ENCODE data around the gene CTNNBL1. TPM values are rescaled to one million over a fixed set of nuclear protein-coding genes. Genes with fewer than 3 reads are reported as not detected.

The CTNNBL1 gene
- total RNA-seq, 2 donors from 2014 or later, result 49.8 to 58.6 TPM

GRCh38 chr20:37856932-37857660, 163.3 kb downstream of the CTNNBL1 start:
- no peak for ATAC-seq

GRCh38 chr20:37859406-37860171, 165.8 kb downstream of the CTNNBL1 start:
- intact Hi-C loops (cut with DNase I), result no loop called here
- DNase-seq, result no peak
- ATAC-seq, result no peak

More at GRCh38 chr20:37856932-37857660, 163.3 kb downstream of the CTNNBL1 start:
- DNase-seq, result no peak
- intact Hi-C loops (cut with DNase I), result no loop called here

DNA sequence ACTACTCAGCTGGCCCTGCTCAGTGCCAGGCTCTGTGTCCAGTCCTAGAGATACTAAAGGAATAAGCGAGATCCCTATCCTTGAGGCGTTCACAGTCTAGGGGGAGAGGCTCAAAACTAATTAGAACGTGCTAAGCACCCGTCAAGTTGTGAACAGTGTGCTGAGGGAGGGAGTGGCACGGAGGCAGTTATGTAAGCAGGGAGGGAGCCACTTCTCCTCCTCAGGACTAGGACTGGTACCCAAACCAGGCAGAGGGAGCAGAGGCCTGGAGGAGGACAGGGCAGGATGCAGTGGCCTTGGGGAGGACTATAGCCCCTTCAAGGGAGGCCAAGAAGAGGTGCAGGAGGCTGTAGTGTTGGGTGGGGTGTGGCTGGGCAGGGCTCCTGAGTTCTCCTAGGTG, 169.5 kb downstream of the CTNNBL1 start:
- DNase-seq (no peak), ATAC-seq (no peak)
- intact Hi-C loops (cut with DNase I), result no loop called here

DNA sequence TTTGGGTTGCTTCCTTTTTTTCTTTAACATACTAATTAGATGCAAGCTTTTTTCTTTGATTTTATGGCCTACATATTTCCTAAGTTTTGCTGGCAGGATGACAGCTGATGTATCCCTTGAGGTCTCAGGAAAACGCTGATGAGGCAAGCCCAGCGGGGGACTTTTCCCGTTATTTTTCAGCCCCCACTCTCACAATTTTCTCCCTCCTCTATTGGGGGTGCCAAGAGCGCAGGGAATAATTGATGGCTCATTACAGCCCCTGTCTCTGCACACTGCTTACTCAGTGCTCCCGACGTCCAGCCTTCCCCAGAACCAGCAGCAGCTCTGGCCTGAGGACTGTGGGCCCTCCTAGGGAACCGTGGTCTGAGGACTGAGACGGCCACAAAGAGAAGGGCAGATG, 170.5 kb downstream of the CTNNBL1 start:
- intact Hi-C loops (cut with DNase I), result no loop called here
- ATAC-seq (no peak), DNase-seq (no peak)

GRCh38 chr20:37866051-37866450, 172.2 kb downstream of the CTNNBL1 start:
- DNase-seq (no peak), ATAC-seq (no peak)
- intact Hi-C loops (cut with DNase I), result no loop called here

DNA sequence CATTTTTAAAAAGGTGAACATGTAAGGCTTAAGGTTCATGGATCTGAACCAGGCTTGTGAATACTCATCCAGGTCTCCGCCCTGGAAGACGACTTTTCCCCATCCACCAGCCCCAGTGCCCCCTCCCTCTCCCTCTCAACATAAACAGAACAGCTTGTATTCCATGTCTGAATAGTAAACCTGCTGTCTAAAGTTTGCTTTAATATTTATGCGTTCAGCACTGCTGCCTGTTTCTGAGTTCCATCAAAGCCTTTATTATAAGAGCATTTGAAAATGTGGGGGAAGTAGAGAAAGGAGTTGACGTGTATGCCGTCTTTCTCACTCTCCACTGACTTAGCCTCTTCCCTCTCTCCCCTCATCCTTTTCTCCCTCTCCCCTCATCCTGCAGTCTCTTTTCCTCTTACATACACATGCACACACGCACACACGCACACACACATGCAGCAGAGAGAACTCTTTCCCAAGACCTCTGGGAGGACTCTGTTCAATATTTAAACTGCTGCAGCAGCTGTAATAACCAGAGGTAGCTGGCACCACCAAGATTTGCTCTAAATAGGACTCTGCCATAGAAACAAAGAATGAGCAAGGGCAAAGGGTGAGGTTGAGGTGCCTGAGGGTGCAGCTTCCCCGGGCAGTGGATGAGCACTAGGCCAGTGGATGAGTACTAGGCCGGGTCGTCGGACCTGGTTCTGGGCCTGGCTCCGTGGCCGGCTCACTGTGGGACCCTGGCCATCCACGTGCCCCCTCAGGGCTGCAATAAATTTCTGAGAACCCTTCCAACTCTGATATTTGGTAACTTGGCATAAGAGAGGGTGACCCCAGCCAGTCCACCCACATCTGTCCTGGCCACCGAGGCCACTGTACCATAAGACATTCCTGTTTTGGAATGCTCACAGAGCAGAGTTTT, 173.7 kb downstream of the CTNNBL1 start:
- intact Hi-C loops (cut with DNase I), result no loop called here

GRCh38 chr20:37868851-37869333, 175.1 kb downstream of the CTNNBL1 start:
- intact Hi-C loops (cut with DNase I), result no loop called here
- ATAC-seq (no peak), DNase-seq (no peak)

More for the DNA sequence above, 173.7 kb downstream of the CTNNBL1 start:
- no peak for ATAC-seq
- no peak for DNase-seq

- no peak for ATAC-seq
- intact Hi-C loops (cut with DNase I), result no loop called here
- DNase-seq, result no peak
Observed at GRCh38 chr20:37869334-37869861, 175.6 kb downstream of the CTNNBL1 start.

GRCh38 chr20:37870294-37870693, 176.5 kb downstream of the CTNNBL1 start:
- intact Hi-C loops (cut with DNase I), result no loop called here
- DNase-seq (no peak), ATAC-seq (no peak)

GRCh38 chr20:37871751-37872150, 177.9 kb downstream of the CTNNBL1 start:
- intact Hi-C loops (cut with DNase I), result no loop called here
- no peak for ATAC-seq
- DNase-seq, result no peak

GRCh38 chr20:37872161-37872560, 178.3 kb downstream of the CTNNBL1 start:
- no peak for DNase-seq
- intact Hi-C loops (cut with DNase I), result no loop called here
- no peak for ATAC-seq

- intact Hi-C loops (cut with DNase I), result no loop called here
- ATAC-seq, result no peak
Observed at GRCh38 chr20:37873884-37874283, 180.1 kb downstream of the CTNNBL1 start.

GRCh38 chr20:37875460-37876175, 181.8 kb downstream of the CTNNBL1 start:
- DNase-seq (no peak), ATAC-seq (no peak)
- intact Hi-C loops (cut with DNase I), result no loop called here

More at GRCh38 chr20:37873884-37874283, 180.1 kb downstream of the CTNNBL1 start:
- no peak for DNase-seq

DNA sequence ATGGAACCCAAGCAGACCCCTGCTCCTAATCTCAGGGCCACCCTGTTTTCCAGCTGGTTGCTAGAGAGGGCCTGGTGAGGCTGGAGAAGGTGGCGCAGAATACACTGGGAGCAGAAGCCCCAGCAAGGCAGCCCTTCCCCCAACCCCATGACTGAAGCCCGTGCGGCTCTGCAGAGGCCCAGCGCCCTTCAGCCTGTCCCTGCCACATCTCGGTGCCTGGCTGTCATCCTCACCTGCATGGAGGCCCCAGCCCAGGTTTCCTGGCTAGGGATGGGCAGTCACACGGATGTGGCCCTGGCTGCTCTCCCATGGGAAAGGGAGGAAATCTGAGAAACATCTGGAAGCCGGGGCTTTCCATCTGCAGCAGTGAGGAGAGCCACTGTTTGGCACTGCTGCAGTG, 183.0 kb downstream of the CTNNBL1 start:
- DNase-seq (no peak), ATAC-seq (no peak)
- intact Hi-C loops (cut with DNase I), result no loop called here

DNA sequence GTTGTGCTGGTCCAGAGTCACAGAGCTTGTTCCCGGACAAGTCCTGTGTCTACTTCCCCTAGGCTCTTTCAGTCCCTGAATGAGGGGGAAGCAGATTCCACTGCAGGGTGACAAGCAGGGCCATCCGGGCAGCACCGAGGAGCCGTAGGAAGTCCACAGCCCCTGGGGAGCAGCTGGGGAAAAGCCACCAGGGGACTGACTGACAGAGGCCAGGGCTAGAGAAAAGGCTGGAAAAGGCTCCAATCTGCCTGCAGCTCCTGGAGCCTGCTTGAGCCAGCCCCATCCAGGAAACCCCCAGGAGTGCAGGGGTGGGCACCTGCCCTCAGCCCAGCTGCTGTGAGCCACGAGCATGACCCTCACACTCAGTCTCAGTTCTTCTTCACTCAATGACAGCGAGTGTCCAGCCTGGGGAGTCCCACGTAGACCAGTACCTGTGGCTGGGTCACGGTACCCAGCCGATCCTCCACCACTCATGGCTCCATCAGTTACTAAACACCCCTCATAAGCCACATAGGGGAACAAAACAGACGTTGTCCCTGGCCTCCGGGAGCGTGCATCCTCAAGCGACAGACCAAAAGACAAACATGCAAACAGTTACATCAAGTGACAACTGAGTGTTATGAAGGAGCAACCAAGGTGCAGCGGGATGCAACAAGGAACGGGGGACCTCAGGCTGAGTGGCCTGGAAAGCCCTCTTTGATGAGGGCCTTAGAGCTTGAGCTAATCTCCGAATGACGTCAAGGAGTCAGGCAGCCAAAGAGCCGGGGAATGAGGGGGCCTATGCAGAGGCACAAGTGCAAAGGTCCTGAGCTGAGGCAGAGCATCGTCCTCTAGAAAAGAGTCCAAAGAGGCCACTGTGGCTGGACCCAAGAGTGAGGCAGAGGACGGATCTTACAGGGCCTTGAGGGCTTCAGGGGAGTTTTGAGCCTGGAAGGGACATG, 184.3 kb downstream of the CTNNBL1 start:
- DNase-seq (no peak), ATAC-seq (no peak)
- intact Hi-C loops (cut with DNase I), result no loop called here

DNA sequence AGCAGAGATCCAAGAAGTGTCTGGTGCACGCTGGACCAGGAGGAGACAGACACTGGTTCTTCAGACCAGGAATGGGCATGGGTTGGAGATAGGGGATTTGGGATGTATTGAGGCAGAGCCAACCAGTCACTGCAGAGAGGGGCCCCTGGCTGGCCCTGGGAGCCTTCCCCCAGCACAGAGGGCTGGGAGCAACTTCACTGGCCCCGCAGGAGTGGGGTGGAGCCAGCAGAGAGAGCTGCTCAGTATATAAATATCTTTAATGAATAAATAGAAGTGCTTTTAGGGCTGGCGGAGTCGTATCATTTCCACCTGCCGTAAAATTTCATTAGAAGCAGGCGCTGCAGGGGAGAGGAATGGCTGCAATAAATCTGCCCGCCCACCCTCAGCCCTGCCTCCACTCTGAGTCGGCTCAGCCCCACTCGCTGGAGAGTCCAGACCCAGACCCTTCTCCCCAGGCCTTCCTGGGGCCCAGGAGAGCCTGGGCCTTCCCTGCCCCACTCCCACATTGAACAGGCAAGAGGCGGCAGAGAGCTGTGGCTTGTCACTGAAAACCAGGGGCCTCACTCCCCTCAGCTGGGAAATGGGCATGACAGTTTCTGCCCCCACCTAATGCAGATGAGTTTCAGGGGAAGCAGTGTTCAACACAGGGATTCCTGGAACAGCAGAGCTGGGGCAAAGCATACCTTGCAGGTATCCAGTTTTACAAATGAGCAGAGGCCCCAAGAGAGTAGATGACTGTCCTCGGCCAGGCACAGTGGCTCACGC, 185.2 kb downstream of the CTNNBL1 start:
- intact Hi-C loops (cut with DNase I), result no loop called here
- DNase-seq (no peak), ATAC-seq (no peak)

- intact Hi-C loops (cut with DNase I), result no loop called here
- DNase-seq (no peak), ATAC-seq (no peak)
Observed at GRCh38 chr20:37879843-37880242, 186.0 kb downstream of the CTNNBL1 start.

Measured in left cardiac atrium (tissue), 4 donors.